ENCODE measurements around the gene TTC34. TPM values are rescaled to one million over a fixed set of nuclear protein-coding genes. Genes with fewer than 3 reads are reported as not detected.

TTC34 gene
- total RNA-seq, 6 experiments from 2014 or later, result 0.06 to 0.23 (median 0.18) TPM; not detected in 1

GRCh38 chr1:2587071-2587859 is 214.2 kb downstream of the TTC34 start:
- no peaks in the 10 kb centered on the region for H3K27me3 ChIP-seq
- TF ChIP-seq POLR2A (IDR thresholded peaks at IDR 0.05) (no peak), CTCF (IDR thresholded peaks at IDR 0.05) (no peak)
- no peaks in the 10 kb centered on the region for H3K36me3 ChIP-seq
- H3K27ac ChIP-seq, result no peak overlapping the region
- DNase-seq (peak in 1 of 3 donors; percentile 72), ATAC-seq (no peak)
- H3K4me3 ChIP-seq, result peak overlapping the region; percentile 59 to 69 (median 61)
- no peaks in the 10 kb centered on the region for H3K9me3 ChIP-seq
- intact Hi-C loops (cut with DNase I), result no loop called here
- peaks cover 0 to 12% (median 4%) of the 10 kb centered on the region in 4 donors for H3K4me1 ChIP-seq
- WGBS (ENCODE audit: insufficient coverage, low coverage, low lambda C conversion rate, missing lambda C conversion rate), result 0% methylated on average over 1 of the region's 52 CpGs

- peak; percentile 86 to 93 (median 90) for ATAC-seq
- intact Hi-C loops (cut with DNase I), result no loop called here
- DNase-seq, result peak; percentile 100
- TF ChIP-seq POLR2A (IDR thresholded peaks at IDR 0.05) (peak; percentile 90), CTCF (IDR thresholded peaks at IDR 0.05) (no peak)
- Histone ChIP-seq H3K9me3 (no peaks in the 10 kb centered on the region), H3K4me1 (peaks cover 0 to 12% (median 4%) of the 10 kb centered on the region in 4 donors), H3K36me3 (no peaks in the 10 kb centered on the region), H3K27me3 (no peaks in the 10 kb centered on the region), H3K27ac (peak within 1 kb of the TSS; percentile 94 to 98 (median 94)), H3K4me3 (peak within 1 kb of the TSS; percentile 74 to 92 (median 78))
- 0% methylated on average over 6 of the region's 107 CpGs for WGBS (ENCODE audit: insufficient coverage, low coverage, low lambda C conversion rate, missing lambda C conversion rate)
Measured at GRCh38 chr1:2586154-2587070, 215.1 kb downstream of the TTC34 start, which contains the start of gene PRXL2B. Gene PRXL2B, plus strand, starts transcription at chr1:2586777. Its CDS starts 109 bp downstream, at chr1:2586886.

Other genes with a start within 250 kb of the TTC34 start
- 10 to 100 TPM; 31.0 to 54.8 (median 41.1) TPM for gene TNFRSF14, start 245.3 kb downstream of the TTC34 start, total RNA-seq
- 10 to 100 TPM in 3 of 6 experiments, 1 to 10 TPM in 3; 5.1 to 18.6 (median 11.1) TPM for gene PRXL2B, start 214.9 kb downstream of the TTC34 start, total RNA-seq
- gene MMEL1, start 168.7 kb downstream of the TTC34 start, total RNA-seq, result 1 to 10 TPM in 2 of 6 experiments, not detected in 4; 1.2 to 2.0 TPM
- not detected for gene ACTRT2, start 219.8 kb upstream of the TTC34 start, total RNA-seq